ENCODE data around the gene FGFR3. TPM values are rescaled to one million over a fixed set of nuclear protein-coding genes. Genes with fewer than 3 reads are reported as not detected.

FGFR3 gene
- total and polyA plus RNA-seq, 10 of the 15 experiments (the other 5 are each of a cell fraction or from before 2014, with no cell fraction given) = 0.05 to 0.33 (median 0.18) TPM; not detected in 6

DNA sequence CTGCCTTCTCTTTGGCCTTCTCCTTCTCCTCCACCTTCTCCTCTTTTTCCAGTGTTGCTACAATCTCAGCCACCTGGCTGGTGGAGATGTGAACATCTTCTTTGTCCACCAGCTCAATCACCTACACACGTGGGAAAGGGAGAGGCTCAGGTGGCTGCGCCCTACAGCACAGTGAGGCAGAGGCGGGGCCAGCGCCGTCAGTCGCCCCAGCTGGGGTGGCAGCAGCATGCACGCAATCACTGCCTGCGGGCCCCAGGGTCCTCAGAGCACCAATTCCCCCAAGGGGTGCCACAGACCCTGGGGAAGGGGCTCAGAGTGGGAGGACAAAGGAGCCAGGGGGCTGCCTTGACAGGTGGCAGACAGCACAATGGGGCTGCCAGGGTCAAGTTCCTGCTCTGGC lies 21.4 kb downstream of the FGFR3 start:
- Histone ChIP-seq H3K4me3 (no peak overlapping the region), H2AFZ (ENCODE audit: control insufficient read depth, low read depth, low read length) (no peak overlapping the region), H3K9me3 (replicated peaks; ENCODE audit: control insufficient read depth, insufficient read depth, low read length) (no peaks in the 10 kb centered on the region), H3K27ac (ENCODE audit: control insufficient read depth, insufficient read depth) (no peak overlapping the region), H3K4me1 (ENCODE audit: control insufficient read depth, insufficient read depth, low read length) (no peaks in the 10 kb centered on the region; the same call in 1 of the 2 replicates), H3K27me3 (replicated peaks in 1 of 2; ENCODE audit: control insufficient read depth in 2 of 2, insufficient read depth in 2 of 2, low read length in 1 of 2) (no peaks in the 10 kb centered on the region), H4K20me1 (ENCODE audit: control insufficient read depth, insufficient read depth) (no peaks in the 10 kb centered on the region), H3K4me2 (ENCODE audit: control insufficient read depth, insufficient read depth) (no peak overlapping the region), H3K9ac (ENCODE audit: control insufficient read depth, insufficient read depth, low read length) (no peak overlapping the region), H3K36me3 (ENCODE audit: control insufficient read depth in 2 of 2, insufficient read depth in 2 of 2, low read length in 1 of 2) (peaks cover 14 to 24% of the 10 kb centered on the region in 2 experiments; a peak in 3 of 4 replicates), H3K79me2 (ENCODE audit: control insufficient read depth, insufficient read depth, low read length) (no peaks in the 10 kb centered on the region)
- intact Hi-C loops (cut with micrococcal nuclease; ENCODE audit: unreplicated experiment) = no loop called here
- SMC1A ChIA-PET (ENCODE audit: uncharacterized antibody, unreplicated experiment) = interaction anchor here (1.7 kb wide), 1 partner anchor 85 kb away, joined by 5 read pairs; no protein-coding TSS in a partner anchor
- DNase-seq (ENCODE audit: low read depth, low spot score) (no peak), FAIRE-seq (no peak), ATAC-seq (no peak)
- in situ Hi-C loops (cut with MboI) = no loop called here
- TF ChIP-seq SPI1 (IDR thresholded peaks at IDR 0.05; ENCODE audit: borderline replicate concordance, insufficient read depth, low read depth, low read length) = no peak
- WGBS (ENCODE audit: insufficient coverage, insufficient replicate concordance, low lambda C conversion rate, missing lambda C conversion rate) = 93% methylated on average over 8 of the region's 8 CpGs
- RAD21 ChIA-PET (ENCODE audit: unreplicated experiment) = interaction anchor here (1.1 kb wide), 1 partner anchor 85 kb away, joined by 4 read pairs; no protein-coding TSS in a partner anchor
- POLR2A ChIA-PET = no interaction called here
- CTCF ChIA-PET = interaction anchor here (1.0 to 2.8 kb wide), 2 partner anchors 69 to 86 kb away, joined by 3 to 24 read pairs; no protein-coding TSS in a partner anchor
- no TSS peak for BruUV-seq (replicated peaks)

DNA sequence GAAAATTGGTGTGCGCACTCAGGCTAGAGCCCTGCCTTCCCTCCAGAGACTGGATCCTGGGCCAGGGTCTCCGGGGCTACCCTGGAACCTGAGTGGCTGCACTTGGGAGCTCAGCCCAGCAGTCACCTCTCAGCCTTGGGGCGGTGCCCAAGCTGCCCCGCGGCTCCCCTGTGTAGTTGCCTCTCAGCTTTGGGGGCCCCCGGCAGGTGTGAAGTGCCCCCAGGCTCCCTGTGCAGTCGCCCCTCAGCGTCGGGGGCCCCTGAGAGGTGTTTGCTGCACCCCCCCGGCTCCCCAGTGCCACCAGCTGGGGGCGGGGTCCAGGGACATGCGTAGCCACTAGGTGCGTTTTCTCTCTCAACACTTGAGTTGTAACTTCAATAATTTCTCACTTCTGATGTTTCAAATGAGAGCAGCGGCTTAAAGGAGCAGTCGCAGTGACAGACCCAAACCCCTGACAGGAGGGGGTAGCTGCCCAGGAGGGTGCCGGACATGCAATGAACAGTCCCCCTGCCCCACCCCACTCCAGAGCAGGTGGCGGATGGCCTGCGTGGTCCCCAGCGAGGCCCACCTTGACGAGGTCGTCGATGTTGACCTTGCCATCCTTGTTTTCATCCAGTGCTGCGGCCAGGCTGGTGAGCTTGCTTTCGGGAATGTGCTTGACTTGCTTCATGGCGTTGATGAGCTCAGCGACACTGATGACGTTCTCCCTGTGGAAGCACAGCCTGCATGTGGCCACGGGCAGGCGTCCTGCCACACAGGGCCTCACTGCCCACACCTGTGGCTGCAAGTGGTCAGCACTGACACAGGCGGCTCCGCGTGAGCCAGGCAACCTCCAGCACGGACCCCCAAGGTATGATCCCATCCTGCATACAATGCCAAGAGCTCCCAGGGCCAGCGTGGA lies 22.3 kb downstream of the FGFR3 start:
- no peak for DNase-seq (ENCODE audit: low read depth, low spot score)
- RAD21 ChIA-PET (ENCODE audit: unreplicated experiment) = no interaction called here
- in situ Hi-C loops (cut with MboI) = loop anchor here (5.0 kb wide), 1 partner anchor 73 kb away; no protein-coding TSS in a partner anchor
- TF ChIP-seq RB1 (IDR thresholded peaks at IDR 0.05; ENCODE audit: borderline replicate concordance) (no peak), RAD21 (IDR thresholded peaks at IDR 0.05; ENCODE audit: insufficient read depth, low read depth, low read length) (no peak), LARP7 (IDR thresholded peaks at IDR 0.05) (no peak), POLR2AphosphoS2 (IDR thresholded peaks at IDR 0.05; ENCODE audit: low read depth, low read length) (no peak), ETV6 (conservative IDR thresholded peaks at IDR 0.05 in 1 of 2, IDR thresholded peaks at IDR 0.05 in 1 of 2; ENCODE audit: borderline replicate concordance in 1 of 2, low read depth in 1 of 2) (no peak), POLR2AphosphoS5 (IDR thresholded peaks at IDR 0.05; ENCODE audit: low read length) (no peak), CHD4 (IDR thresholded peaks at IDR 0.05) (no peak), EED (IDR thresholded peaks at IDR 0.05; ENCODE audit: low read depth) (no peak)
- TF ChIP-seq, protein P1, sequence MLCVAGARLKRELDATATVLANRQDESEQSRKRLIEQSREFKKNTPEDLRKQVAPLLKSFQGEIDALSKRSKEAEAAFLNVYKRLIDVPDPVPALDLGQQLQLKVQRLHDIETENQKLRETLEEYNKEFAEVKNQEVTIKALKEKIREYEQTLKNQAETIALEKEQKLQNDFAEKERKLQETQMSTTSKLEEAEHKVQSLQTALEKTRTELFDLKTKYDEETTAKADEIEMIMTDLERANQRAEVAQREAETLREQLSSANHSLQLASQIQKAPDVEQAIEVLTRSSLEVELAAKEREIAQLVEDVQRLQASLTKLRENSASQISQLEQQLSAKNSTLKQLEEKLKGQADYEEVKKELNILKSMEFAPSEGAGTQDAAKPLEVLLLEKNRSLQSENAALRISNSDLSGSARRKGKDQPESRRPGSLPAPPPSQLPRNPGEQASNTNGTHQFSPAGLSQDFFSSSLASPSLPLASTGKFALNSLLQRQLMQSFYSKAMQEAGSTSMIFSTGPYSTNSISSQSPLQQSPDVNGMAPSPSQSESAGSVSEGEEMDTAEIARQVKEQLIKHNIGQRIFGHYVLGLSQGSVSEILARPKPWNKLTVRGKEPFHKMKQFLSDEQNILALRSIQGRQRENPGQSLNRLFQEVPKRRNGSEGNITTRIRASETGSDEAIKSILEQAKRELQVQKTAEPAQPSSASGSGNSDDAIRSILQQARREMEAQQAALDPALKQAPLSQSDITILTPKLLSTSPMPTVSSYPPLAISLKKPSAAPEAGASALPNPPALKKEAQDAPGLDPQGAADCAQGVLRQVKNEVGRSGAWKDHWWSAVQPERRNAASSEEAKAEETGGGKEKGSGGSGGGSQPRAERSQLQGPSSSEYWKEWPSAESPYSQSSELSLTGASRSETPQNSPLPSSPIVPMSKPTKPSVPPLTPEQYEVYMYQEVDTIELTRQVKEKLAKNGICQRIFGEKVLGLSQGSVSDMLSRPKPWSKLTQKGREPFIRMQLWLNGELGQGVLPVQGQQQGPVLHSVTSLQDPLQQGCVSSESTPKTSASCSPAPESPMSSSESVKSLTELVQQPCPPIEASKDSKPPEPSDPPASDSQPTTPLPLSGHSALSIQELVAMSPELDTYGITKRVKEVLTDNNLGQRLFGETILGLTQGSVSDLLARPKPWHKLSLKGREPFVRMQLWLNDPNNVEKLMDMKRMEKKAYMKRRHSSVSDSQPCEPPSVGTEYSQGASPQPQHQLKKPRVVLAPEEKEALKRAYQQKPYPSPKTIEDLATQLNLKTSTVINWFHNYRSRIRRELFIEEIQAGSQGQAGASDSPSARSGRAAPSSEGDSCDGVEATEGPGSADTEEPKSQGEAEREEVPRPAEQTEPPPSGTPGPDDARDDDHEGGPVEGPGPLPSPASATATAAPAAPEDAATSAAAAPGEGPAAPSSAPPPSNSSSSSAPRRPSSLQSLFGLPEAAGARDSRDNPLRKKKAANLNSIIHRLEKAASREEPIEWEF (IDR thresholded peaks at IDR 0.05; ENCODE audit: insufficient replicate concordance, low read depth, low read length) = no peak

More for the DNA sequence above, 22.3 kb downstream of the FGFR3 start:
- WGBS (ENCODE audit: insufficient coverage, insufficient replicate concordance, low lambda C conversion rate, missing lambda C conversion rate) = 92% methylated on average over 33 of the region's 34 CpGs
- peaks cover 15 to 25% of the 10 kb centered on the region in 2 experiments; a peak in 3 of 4 replicates for H3K36me3 ChIP-seq (ENCODE audit: control insufficient read depth in 2 of 2, insufficient read depth in 2 of 2, low read length in 1 of 2)
- intact Hi-C loops (cut with micrococcal nuclease; ENCODE audit: unreplicated experiment) = no loop called here
- POLR2A ChIA-PET = no interaction called here
- no peaks in the 10 kb centered on the region for H3K27me3 ChIP-seq (replicated peaks in 1 of 2; ENCODE audit: control insufficient read depth in 2 of 2, insufficient read depth in 2 of 2, low read length in 1 of 2)
- H3K4me2 ChIP-seq (ENCODE audit: control insufficient read depth, insufficient read depth) = no peak overlapping the region
- no peak for ATAC-seq
- no peak for FAIRE-seq
- H3K4me3 ChIP-seq = no peak overlapping the region
- H2AFZ ChIP-seq (ENCODE audit: control insufficient read depth, low read depth, low read length) = no peak overlapping the region
- BruUV-seq (replicated peaks) = no TSS peak
- H4K20me1 ChIP-seq (ENCODE audit: control insufficient read depth, insufficient read depth) = no peaks in the 10 kb centered on the region
- H3K79me2 ChIP-seq (ENCODE audit: control insufficient read depth, insufficient read depth, low read length) = no peaks in the 10 kb centered on the region
- no peaks in the 10 kb centered on the region for H3K4me1 ChIP-seq (ENCODE audit: control insufficient read depth, insufficient read depth, low read length)
- H3K27ac ChIP-seq (ENCODE audit: control insufficient read depth, insufficient read depth) = no peak overlapping the region
- no peaks in the 10 kb centered on the region for H3K9me3 ChIP-seq (replicated peaks; ENCODE audit: control insufficient read depth, insufficient read depth, low read length)
- CTCF ChIA-PET = interaction anchor here (0.6 to 2.8 kb wide), 5 partner anchors 61 to 1117 kb away, joined by 3 to 24 read pairs (median 4); no protein-coding TSS in a partner anchor
- SMC1A ChIA-PET (ENCODE audit: uncharacterized antibody, unreplicated experiment) = interaction anchor here (0.9 to 1.7 kb wide), 2 partner anchors 68 to 84 kb away, joined by 3 to 5 read pairs; no protein-coding TSS in a partner anchor
- H3K9ac ChIP-seq (ENCODE audit: control insufficient read depth, insufficient read depth, low read length) = no peak overlapping the region
